Thoracic aorta (tissue), 2 donors: ENCODE measurements around the gene KIF21B. TPM values are rescaled to one million over a fixed set of nuclear protein-coding genes. Genes with fewer than 3 reads are reported as not detected.

Experiments used
- ATAC-seq: fragments of 150-250 bp; one replicate; pipeline ENCODE4 v1.8.0; 2017; ENCODE audit warnings: low read depth; ENCODE audit not compliant: insufficient number of reproducible peaks, low FRiP score
- DNase-seq: peaks from one replicate; pipeline ENCODE4 v3.0.0-alpha.2; 2020; ENCODE audit warnings: low spot score
- H3K27ac ChIP-seq, 2 donors: fragments of 200-600 bp; sonication (generic); 1 replicate in 1 of 2; 2 replicates in 1 of 2; pipeline ENCODE4 v1.5.1; 2016; ENCODE audit warnings: mild to moderate bottlenecking in 2 of 2, moderate library complexity in 2 of 2
- H3K27me3 ChIP-seq: fragments of 200-600 bp; sonication (generic); replicated peaks from 2 replicates; pipeline ENCODE4 v1.6.0; 2016; ENCODE audit warnings: mild to moderate bottlenecking; ENCODE audit not compliant: insufficient read depth
- H3K36me3 ChIP-seq: fragments of 200-600 bp; sonication (generic); one replicate; pipeline ENCODE4 v1.5.1; 2016
- H3K4me1 ChIP-seq, 2 donors: fragments of 200-600 bp; sonication (generic); 1 replicate in 1 of 2; 2 replicates in 1 of 2; pipeline versions ENCODE4 v1.5.1 to v1.6.0; 2016; ENCODE audit warnings: low read depth in 2 of 2, mild to moderate bottlenecking in 1 of 2; ENCODE audit not compliant: control insufficient read depth in 1 of 2
- H3K4me3 ChIP-seq: fragments of 200-600 bp; sonication (generic); 2 replicates; pipeline ENCODE4 v1.5.1; 2016; ENCODE audit warnings: mild to moderate bottlenecking
- H3K9me3 ChIP-seq: fragments of 200-600 bp; sonication (generic); 2 replicates; pipeline ENCODE4 v1.5.1; 2016
- total RNA-seq, 2 donors: library from RNA; depleted of rRNA; stranded (reverse); fragments of >200 nt; gene quantifications; one replicate each; pipeline versions ENCODE4 v1.1.0 to v1.2.3, GENCODE V29; 2016
- TF ChIP-seq, protein P1 (sequence below): fragments of 200-600 bp; sonication (generic); IDR thresholded peaks from one replicate; pipeline ENCODE4 v1.5.1; 2019; ENCODE audit warnings: antibody characterized with exemption

KIF21B gene
- total RNA-seq, 2 donors from 2014 or later: 4.2 to 4.7 TPM

GRCh38 chr1:200969726-200970561 lies 53.6 kb downstream of the KIF21B start:
- ATAC-seq (no peak), DNase-seq (no peak)
- Histone ChIP-seq H3K36me3 (no peaks in the 10 kb centered on the region), H3K27me3 (no peaks in the 10 kb centered on the region), H3K27ac (no peak overlapping the region), H3K4me3 (no peak overlapping the region), H3K9me3 (no peaks in the 10 kb centered on the region), H3K4me1 (peaks cover 0 to 11% of the 10 kb centered on the region in 2 donors)
- TF ChIP-seq, protein P1, sequence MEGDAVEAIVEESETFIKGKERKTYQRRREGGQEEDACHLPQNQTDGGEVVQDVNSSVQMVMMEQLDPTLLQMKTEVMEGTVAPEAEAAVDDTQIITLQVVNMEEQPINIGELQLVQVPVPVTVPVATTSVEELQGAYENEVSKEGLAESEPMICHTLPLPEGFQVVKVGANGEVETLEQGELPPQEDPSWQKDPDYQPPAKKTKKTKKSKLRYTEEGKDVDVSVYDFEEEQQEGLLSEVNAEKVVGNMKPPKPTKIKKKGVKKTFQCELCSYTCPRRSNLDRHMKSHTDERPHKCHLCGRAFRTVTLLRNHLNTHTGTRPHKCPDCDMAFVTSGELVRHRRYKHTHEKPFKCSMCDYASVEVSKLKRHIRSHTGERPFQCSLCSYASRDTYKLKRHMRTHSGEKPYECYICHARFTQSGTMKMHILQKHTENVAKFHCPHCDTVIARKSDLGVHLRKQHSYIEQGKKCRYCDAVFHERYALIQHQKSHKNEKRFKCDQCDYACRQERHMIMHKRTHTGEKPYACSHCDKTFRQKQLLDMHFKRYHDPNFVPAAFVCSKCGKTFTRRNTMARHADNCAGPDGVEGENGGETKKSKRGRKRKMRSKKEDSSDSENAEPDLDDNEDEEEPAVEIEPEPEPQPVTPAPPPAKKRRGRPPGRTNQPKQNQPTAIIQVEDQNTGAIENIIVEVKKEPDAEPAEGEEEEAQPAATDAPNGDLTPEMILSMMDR: no peak

DNA sequence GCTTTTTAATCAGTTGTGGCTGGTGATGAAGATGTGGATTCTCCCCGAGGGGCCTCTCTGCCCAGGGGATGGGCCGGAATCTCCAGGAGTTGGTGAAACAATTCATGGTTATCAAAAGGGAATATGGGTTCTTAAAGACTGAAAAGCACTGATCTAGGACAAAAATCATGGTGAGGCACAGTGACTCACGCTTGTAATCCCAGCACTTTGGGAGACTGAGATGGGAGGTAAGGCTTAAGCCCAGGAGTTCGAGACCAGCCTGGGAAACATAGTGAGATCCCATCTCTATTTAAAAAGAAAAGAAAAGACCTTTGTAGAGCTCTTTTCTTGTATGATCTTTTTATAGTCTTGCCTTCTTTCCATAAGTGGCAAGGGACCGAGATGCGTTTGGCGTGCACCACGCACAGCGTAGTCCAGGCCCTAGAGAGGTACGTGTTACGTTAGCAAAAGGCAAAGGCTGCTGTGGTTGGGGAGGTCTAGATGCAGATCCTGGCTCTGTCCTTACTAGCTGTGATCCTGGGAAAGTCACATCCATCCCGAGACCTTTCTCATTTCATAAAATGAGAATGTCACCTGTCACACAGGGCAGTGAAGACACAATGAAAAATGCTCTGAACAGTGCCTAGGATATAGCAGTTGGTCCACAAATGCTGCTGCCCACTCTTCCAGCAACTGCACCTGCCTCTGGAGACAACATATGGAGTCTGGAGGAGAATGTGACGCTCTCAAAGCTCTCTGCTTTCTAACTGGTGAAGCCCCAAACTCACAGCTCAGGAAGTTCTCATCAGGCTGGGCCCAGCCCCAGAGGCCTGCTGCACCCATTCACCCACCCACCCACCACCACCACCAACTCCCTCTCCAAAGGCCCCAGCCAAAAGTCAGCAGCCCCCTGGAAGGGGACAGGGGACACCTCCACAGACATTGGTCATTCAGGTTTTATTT lies 54.8 kb downstream of the KIF21B start:
- ATAC-seq: no peak
- H3K9me3 ChIP-seq: no peaks in the 10 kb centered on the region
- TF ChIP-seq, protein P1: no peak
- no peak overlapping the region for H3K27ac ChIP-seq
- H3K27me3 ChIP-seq: no peaks in the 10 kb centered on the region
- no peaks in the 10 kb centered on the region for H3K36me3 ChIP-seq
- no peak overlapping the region for H3K4me3 ChIP-seq
- peaks cover 0 to 11% of the 10 kb centered on the region in 2 donors for H3K4me1 ChIP-seq
- no peak for DNase-seq

- no peaks in the 10 kb centered on the region for H3K9me3 ChIP-seq
- TF ChIP-seq, protein P1: no peak
- DNase-seq (no peak), ATAC-seq (no peak)
- H3K27me3 ChIP-seq: no peaks in the 10 kb centered on the region
- H3K4me1 ChIP-seq: peaks cover 0 to 11% of the 10 kb centered on the region in 2 donors
- no peak overlapping the region for H3K4me3 ChIP-seq
- no peak overlapping the region for H3K27ac ChIP-seq
- no peaks in the 10 kb centered on the region for H3K36me3 ChIP-seq
Observed at GRCh38 chr1:200967693-200968468, 55.6 kb downstream of the KIF21B start.

- TF ChIP-seq, protein P1: no peak
- Histone ChIP-seq H3K27ac (no peak overlapping the region), H3K4me3 (no peak overlapping the region), H3K4me1 (peaks cover 0 to 11% of the 10 kb centered on the region in 2 donors), H3K27me3 (no peaks in the 10 kb centered on the region), H3K36me3 (no peaks in the 10 kb centered on the region), H3K9me3 (no peaks in the 10 kb centered on the region)
- no peak for ATAC-seq
- no peak for DNase-seq
Observed at GRCh38 chr1:200966934-200967333, 56.6 kb downstream of the KIF21B start.
